ENCODE measurements around the gene CRPPA. TPM values are rescaled to one million over a fixed set of nuclear protein-coding genes. Genes with fewer than 3 reads are reported as not detected.
"Not testable (repeated sequence)": the region's sequence is repeated elsewhere in the genome, so short reads cannot be mapped to it uniquely, and the experiment has no call there.

CRPPA gene
- total and polyA plus RNA-seq, 8 donors = 2.1 to 4.2 (median 3.3) TPM

GRCh38 chr7:16446508-16446907, 25.2 kb upstream of the CRPPA start:
- H3K36me3 ChIP-seq = no peaks in the 10 kb centered on the region
- TF ChIP-seq, protein P1, sequence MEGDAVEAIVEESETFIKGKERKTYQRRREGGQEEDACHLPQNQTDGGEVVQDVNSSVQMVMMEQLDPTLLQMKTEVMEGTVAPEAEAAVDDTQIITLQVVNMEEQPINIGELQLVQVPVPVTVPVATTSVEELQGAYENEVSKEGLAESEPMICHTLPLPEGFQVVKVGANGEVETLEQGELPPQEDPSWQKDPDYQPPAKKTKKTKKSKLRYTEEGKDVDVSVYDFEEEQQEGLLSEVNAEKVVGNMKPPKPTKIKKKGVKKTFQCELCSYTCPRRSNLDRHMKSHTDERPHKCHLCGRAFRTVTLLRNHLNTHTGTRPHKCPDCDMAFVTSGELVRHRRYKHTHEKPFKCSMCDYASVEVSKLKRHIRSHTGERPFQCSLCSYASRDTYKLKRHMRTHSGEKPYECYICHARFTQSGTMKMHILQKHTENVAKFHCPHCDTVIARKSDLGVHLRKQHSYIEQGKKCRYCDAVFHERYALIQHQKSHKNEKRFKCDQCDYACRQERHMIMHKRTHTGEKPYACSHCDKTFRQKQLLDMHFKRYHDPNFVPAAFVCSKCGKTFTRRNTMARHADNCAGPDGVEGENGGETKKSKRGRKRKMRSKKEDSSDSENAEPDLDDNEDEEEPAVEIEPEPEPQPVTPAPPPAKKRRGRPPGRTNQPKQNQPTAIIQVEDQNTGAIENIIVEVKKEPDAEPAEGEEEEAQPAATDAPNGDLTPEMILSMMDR (IDR thresholded peaks at IDR 0.05) = no peak
- H3K4me1 ChIP-seq = no peaks in the 10 kb centered on the region
- H3K27me3 ChIP-seq = no peaks in the 10 kb centered on the region
- no peak for DNase-seq
- H3K27ac ChIP-seq = no peak overlapping the region
- H3K4me3 ChIP-seq = no peak overlapping the region
- no peaks in the 10 kb centered on the region for H3K9me3 ChIP-seq
- intact Hi-C loops (cut with DNase I) = no loop called here
- ATAC-seq = no peak

DNA sequence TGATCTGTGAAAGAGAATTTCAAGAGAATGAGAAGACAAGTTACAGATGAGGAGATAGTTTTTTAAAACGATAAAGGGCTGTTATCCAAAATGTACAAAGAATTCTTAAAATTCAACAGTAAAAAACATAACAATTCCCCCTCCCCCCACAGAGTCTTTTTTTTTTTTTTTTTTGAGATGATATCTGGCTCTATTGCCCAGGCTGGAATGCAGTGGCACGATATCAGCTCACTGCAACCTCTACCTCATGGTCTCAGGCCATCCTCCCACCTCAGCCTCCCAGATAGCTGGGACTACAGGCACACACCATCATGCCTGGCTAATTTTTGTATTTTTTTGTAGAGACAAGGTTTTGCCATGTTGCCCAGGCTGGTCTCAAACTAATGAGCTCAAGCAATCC, 22.5 kb upstream of the CRPPA start:
- H3K9me3 ChIP-seq; H3K27ac ChIP-seq; ATAC-seq; H3K4me3 ChIP-seq; DNase-seq; H3K36me3 ChIP-seq; intact Hi-C loops (cut with DNase I); H3K4me1 ChIP-seq; H3K27me3 ChIP-seq: not testable (repeated sequence)

DNA sequence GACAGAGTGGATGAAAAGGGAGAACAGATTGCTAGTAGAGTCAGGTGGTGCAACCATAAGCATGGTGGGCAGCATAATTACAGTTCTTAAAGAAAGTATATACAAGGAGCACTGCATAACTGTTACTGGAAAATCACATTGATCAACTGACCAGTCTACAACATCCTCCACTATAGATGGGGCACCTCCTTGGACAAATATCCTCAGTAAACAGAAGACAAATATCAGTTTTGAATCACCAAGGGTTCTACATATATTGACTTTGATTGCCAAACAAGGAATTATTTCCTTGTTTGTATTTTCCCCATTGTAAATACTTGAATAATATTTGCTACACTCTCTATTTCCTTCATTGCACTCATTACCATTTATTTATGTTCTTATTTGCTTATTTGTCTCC, 17.6 kb upstream of the CRPPA start:
- Histone ChIP-seq H3K27ac (no peak overlapping the region), H3K4me3 (no peak overlapping the region), H3K36me3 (no peaks in the 10 kb centered on the region), H3K4me1 (no peaks in the 10 kb centered on the region), H3K27me3 (no peaks in the 10 kb centered on the region), H3K9me3 (no peaks in the 10 kb centered on the region)
- TF ChIP-seq, protein P1 (IDR thresholded peaks at IDR 0.05) = no peak
- ATAC-seq = no peak
- intact Hi-C loops (cut with DNase I) = no loop called here
- no peak for DNase-seq

DNA sequence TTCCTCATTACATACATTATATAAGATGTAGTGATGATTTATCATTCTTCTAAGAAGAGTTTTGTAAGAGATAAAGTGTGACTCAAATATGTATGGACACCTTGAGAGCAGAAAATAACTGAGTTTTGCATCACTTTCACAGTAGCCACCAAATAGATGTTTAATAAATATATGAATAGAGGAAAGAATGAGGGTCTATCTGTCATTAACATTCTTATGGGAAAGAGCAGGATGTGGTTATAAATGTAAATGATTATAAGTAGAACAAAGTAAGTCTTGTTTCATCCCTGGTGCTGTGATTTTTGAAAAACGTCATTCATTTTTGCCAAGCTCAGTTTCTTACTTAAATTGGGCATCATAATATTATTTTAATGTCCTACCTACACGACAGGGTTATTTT, 15.0 kb upstream of the CRPPA start:
- H3K27ac ChIP-seq = no peak overlapping the region
- no peak for DNase-seq
- no peak for ATAC-seq
- no peaks in the 10 kb centered on the region for H3K9me3 ChIP-seq
- no peaks in the 10 kb centered on the region for H3K27me3 ChIP-seq
- H3K4me3 ChIP-seq = no peak overlapping the region
- intact Hi-C loops (cut with DNase I) = no loop called here
- TF ChIP-seq, protein P1 (IDR thresholded peaks at IDR 0.05) = no peak
- no peaks in the 10 kb centered on the region for H3K4me1 ChIP-seq
- H3K36me3 ChIP-seq = no peaks in the 10 kb centered on the region

GRCh38 chr7:16433568-16434122, 12.3 kb upstream of the CRPPA start:
- TF ChIP-seq, protein P1 (IDR thresholded peaks at IDR 0.05) = no peak
- DNase-seq (no peak), ATAC-seq (no peak)
- Histone ChIP-seq H3K9me3 (no peaks in the 10 kb centered on the region), H3K36me3 (no peaks in the 10 kb centered on the region), H3K4me1 (no peaks in the 10 kb centered on the region), H3K27ac (no peak overlapping the region), H3K4me3 (no peak overlapping the region), H3K27me3 (no peaks in the 10 kb centered on the region)
- intact Hi-C loops (cut with DNase I) = no loop called here

- no peak overlapping the region for H3K4me3 ChIP-seq
- no peak for ATAC-seq
- intact Hi-C loops (cut with DNase I) = no loop called here
Observed at GRCh38 chr7:16432425-16432731, 11.0 kb upstream of the CRPPA start.

More at GRCh38 chr7:16432425-16432731, 11.0 kb upstream of the CRPPA start:
- DNase-seq = no peak
- no peaks in the 10 kb centered on the region for H3K9me3 ChIP-seq
- H3K36me3 ChIP-seq = no peaks in the 10 kb centered on the region
- H3K4me1 ChIP-seq = no peaks in the 10 kb centered on the region
- TF ChIP-seq, protein P1 (IDR thresholded peaks at IDR 0.05) = no peak
- no peaks in the 10 kb centered on the region for H3K27me3 ChIP-seq
- no peak overlapping the region for H3K27ac ChIP-seq

Measured in left lung (tissue), 10 donors.